GM18951 (cell line): Measurements from ENCODE around the gene IFI27.

Source experiments
- POLR2A ChIP-seq: IDR thresholded peaks from 4 replicates; pipeline ENCODE4 v1.6.1; 2011; ENCODE audit warnings: mild to moderate bottlenecking; ENCODE audit not compliant: insufficient read length, insufficient read depth; ENCODE audit errors: extremely low read depth
- in situ Hi-C: fragments of 300-500 bp; cut with MboI; formaldehyde crosslinking; loops from one replicate; pipeline ENCODE4 v1.12.0; 2022; ENCODE audit warnings: low sequenced_read_pairs, mixed read lengths, inconsistent platforms; ENCODE audit not compliant: unreplicated experiment

Gene IFI27

DNA sequence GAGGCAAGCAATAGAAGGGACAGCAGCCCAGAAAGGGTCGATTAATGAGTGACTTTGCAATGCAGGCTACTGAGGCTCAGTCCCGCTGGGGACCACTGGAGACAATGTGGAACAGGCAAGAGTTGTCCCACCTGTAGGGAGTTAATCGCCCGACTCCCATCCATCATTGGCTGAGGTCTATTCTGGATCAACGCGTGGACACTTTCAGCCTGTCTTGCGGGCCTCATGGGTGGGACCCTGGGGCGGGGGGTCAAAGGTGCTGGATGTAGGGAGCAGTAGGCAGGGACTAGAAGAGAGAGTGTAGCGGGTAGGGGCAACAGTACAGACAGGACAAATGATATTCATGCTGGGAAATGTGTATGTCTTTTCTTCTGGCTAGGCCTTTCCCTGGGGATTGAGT lies 12.8 kb downstream of the IFI27 start:
- no peak for TF ChIP-seq POLR2A
- in situ Hi-C loops, result no loop called here

DNA sequence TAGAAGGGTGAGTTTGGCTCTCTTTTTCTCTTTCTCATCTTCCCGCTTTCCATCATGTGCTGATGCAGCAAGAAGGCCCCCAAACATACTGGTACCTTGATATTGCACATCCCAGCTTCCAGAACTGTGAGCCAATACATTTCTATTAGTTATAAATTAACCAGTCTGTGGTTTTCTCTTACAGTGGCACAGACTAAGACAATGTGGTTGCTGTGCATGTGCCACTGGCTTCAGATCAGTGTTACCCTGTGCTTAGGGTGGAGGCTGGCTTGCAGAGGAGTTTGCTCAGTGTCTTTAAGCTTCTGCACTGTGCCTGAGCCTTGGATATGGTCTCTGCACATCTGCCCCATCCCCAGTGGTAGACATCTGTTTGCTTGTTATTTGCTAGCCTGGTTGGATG lies 13.3 kb downstream of the IFI27 start:
- in situ Hi-C loops, result no loop called here
- no peak for TF ChIP-seq POLR2A

DNA sequence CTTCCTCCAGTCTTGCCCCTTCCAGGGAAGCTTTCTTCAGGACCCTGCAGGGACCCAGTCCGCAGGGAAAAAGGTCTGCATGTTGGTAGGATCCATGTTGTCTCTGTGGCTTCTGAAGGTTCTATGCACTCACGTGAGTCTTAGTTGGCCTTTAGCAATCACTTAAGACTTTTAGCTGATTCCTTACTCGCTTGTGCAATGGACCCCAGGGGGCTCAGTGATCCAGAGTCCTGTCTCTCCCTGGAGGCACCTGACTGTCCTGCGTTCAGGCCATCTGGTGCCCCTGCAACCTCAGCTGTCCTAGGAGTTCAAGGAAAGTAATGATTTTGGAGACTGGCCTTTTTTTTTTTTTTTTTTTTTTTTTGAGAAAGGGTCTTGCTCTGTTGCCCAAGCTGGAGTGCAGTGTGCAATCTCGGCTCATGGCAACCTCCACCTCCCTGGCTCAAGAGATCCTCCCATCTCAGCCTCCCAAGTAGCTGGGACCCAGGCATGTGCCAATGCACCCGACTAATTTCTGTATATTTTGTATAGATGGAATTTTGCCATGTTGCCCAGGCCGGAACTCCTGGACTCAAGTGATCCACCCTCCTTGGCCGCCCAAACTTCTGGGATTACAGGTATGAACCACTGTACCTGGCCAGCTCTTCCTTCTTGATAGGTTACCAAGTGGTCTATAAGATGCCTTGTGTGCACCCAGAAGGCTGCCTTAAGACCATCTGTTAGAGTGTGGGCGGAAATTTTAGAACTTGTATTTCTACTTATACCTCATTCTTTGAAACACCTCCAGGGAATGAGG lies 14.2 kb downstream of the IFI27 start:
- no peak for TF ChIP-seq POLR2A
- in situ Hi-C loops, result no loop called here

DNA sequence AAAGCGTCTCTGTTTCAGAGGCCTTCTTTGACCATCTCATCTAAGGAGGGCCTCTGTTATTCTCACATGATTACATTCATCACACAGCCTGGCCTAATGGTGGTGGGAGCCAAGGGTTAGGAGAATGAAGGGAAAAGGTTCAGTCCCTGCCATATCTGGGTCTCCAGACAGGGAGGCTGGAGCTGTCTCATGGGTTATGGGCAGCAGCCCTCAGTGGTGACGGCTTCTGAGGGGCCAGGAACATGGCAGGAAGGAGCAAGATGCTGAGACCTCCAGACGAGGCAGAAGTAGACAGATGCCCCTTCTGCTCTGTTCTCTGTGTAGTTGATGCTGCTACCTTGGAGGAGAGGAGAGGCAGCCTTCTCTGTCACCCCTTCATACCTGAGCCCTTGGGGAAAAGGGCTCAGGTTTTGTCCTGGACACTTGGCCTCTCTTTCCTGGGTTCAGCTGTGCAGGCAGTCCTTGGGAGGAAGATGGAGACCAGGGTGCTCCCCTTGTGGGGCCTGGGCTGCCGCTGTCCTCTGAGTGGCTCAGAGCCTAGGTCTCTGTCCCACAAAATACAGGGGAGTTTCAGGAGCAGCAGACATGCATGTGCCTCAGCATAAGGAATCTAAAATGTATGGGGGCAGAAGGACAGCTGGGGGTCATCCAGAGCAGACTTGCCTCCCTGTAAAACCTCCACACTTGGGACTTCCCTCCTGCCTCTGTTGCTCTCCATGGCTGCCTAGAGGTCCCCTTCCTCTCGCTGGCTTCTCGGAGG lies 15.3 kb downstream of the IFI27 start:
- in situ Hi-C loops, result no loop called here
- no peak for TF ChIP-seq POLR2A

DNA sequence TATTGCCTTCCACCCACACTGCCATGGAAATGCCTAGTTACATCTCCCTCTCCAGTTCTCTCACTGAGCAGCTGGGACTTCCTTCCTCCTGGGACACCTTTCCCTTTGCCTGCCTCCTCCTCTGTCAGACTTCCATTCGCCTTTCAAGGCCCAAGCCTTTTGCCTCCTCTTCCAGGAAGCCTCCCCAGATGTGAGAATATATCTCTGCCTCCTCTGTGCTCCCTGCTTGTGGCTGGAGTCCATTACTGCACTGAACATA lies 15.8 kb downstream of the IFI27 start:
- in situ Hi-C loops, result no loop called here
- no peak for TF ChIP-seq POLR2A

DNA sequence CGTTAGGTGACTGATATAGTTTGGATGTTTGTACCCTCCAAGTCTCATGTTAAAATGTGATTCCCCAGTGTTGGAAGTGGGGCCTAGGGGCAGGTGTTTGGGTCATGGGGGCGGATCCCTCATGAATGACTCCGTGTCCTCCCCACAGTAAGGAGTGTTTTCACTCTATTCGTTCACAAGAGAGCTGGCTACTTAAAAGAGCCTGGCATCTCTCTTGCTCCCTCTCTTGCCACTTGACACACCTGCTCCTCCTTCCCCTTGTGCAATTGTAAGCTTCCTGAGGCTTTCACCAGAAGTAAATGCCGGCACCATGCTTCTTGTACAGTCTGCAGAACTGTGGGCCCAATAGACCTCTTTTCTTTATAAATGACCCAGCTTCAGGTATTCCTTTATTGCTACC lies 16.3 kb downstream of the IFI27 start:
- in situ Hi-C loops, result no loop called here
- TF ChIP-seq POLR2A, result no peak

DNA sequence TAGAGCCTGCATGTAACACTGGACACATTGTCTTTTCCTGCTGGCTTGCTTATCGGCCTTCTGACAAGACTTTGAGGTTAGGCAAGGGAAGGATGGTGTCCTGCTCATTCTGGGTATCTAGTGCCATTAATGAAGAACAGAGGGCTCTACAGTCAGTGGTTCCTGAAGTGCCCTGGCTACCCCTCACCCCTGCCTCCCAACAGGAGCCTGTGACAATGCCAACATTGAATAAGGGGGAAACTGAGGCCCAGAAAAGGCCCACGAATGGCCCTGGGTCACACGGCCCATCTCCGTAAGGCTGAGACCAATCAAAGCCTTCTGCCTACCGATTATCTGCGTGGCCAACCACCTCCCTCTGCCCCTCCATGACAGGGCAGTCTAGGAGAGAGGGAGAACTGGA lies 16.8 kb downstream of the IFI27 start:
- no peak for TF ChIP-seq POLR2A
- in situ Hi-C loops, result no loop called here

DNA sequence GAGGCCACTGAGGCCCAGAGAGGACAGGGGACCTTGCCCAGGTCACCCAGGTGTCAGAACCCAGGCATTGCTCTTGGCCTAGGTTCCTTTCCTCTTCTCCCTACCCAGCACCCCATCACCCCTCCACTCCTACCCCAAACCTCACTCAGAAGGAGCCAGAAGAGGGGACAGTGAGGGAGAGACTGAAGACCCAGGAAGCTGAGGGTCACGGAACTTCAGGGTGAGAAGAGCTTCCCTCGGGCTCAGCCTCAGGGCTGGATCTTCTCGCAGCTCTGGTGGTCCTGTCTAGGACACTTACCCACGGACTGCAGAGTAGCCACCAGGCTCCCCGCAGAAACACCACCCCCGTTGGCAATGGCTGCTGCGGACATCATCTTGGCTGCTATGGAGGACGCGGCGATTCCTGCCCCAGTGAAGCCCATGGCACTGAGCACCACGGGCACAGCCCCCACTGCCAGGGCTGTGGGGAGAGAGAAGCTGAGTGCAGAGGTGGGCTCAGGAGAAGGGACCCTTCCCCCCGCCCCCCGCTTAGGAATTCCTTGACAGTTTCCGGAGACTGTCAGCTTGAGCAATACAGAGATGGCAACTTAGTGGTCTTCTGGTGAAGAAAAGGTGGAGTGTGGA lies 17.8 kb downstream of the IFI27 start:
- in situ Hi-C loops, result no loop called here
- TF ChIP-seq POLR2A, result no peak

DNA sequence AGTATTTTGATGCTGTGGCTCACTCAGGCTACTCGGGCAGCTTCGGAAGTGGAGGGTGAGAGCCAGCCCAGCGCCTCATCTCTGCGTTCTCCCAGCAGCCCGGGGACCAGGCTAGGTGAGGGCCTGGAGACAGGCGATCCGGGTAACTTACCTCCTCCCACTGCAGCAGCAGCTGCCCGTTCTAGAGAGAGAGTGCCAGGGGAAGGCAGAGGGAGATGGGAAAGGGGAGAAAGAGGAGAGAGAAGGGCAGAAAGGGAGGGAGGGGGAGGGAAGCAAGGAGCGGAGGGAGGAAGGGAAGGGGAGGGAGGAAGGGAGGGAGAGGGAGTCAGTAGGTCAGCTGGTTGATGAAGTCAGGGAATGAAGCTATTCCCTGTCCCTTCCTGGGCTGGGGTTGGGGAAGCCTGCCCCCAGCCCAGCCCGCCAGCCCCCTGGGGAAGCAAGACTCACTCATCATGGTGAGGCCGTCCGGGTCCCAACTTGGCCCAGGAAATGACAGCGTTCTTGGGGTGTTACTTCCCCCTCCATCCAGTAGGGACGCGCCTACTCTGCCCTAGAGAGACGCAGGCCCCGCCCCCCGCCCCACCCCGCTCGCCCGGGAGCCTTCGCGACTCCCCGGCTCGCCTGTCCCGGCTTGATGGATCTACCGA lies 18.7 kb downstream of the IFI27 start, which contains the start of gene IFI27L2:
IFI27L2 (minus strand) TSS at position 494 of the 647 bp plus-strand sequence; CDS start at position 454, 40 bp downstream.
- in situ Hi-C loops, result no loop called here
- peak; percentile 77 for TF ChIP-seq POLR2A

DNA sequence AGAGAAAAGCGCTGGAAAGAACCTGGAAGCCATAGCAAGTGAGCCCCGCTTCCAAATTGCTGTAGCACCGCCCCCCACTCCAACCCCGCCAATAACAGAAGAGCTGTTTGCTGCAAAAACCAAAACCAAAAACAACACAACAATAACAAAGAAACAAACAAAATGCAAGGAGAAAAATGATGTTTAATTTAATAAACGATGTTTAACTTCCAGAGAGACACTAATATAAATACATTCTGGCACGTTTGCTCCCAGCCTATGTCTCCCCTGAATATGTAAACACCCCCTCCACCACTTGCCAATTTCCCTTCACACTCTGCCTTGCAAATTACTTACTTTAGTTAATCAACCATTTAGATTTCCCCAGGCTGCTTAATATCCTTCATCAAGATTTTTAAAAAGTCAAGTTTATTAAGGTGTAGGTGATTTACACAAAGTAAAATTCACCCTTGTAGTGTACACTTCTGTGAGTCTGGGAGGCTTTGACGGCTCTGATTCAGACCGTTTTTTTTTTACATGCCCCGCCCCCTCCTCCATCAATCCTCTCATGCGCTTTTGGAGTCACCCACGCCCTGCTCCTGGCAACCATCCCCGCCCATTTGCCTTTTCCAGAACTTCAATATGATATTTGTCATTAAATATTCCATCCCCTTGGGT lies 19.4 kb downstream of the IFI27 start:
- TF ChIP-seq POLR2A, result no peak
- in situ Hi-C loops, result loop anchor here (10.0 kb wide), 1 partner anchor 95 kb away; no protein-coding TSS in a partner anchor

DNA sequence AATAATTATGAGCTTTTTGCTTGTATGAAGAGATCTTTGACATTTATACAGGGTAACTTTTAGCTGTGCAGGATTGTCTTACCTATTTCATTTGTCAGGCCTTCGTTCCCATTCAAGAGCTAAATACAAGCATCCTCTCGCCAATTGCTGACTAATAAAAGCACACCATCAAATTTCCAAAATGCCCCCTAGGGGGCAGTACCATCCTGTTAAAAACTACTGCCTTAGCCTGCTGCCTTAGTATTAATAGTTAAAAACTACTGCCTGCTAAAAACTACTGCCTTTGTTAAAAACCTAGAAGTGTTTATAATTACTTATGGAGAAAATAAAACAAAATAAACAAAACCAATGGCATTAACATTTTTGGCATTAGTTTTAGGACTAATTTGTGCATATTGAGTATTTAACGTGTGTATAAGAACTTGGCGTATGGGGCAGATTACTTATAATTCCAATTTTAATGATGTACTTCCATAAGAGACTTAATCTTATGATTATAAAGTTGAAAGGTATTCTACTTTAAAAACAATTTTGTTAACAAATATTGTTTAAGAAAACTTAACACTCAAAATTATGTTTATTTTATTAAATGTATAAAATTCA lies 21.9 kb downstream of the IFI27 start:
- in situ Hi-C loops, result loop anchor here (10.0 kb wide), 1 partner anchor 98 kb away; no protein-coding TSS in a partner anchor

DNA sequence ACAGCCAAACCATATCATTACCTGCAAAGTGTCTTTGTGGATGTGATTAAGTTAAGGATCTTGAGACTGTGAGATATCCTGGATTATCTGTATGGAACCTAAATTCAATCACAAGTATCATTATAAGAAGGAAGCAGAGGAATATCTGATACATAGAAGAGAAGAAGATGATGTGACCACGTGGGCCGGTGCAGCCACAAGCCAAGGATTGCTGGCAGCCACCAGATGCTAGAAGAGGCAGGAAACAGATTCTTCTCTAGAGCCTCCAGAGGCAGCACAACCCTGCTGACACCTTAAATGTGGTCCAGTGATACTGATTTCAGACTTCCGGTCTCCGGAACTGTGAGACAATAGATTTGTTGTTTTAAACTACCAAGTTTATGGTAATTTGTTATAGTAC lies 24.9 kb downstream of the IFI27 start:
- in situ Hi-C loops, result loop anchor here (10.0 kb wide), 1 partner anchor 101 kb away; no protein-coding TSS in a partner anchor
- TF ChIP-seq POLR2A, result no peak

More for the DNA sequence above, 21.9 kb downstream of the IFI27 start:
- TF ChIP-seq POLR2A, result no peak
